Transverse colon (tissue), 4 donors: ENCODE results near the gene GPR42. TPM values are rescaled to one million over a fixed set of nuclear protein-coding genes. Genes with fewer than 3 reads are reported as not detected.
"Not testable (repeated sequence)": the region's sequence is repeated elsewhere in the genome, so short reads cannot be mapped to it uniquely, and the experiment has no call there.

Source experiments
- DNase-seq: peaks from one replicate; pipeline ENCODE4 v3.0.0-alpha.2; 2019
- H3K27ac ChIP-seq, 4 donors: fragments of 200-600 bp; sonication (generic); 2 replicates each; pipeline ENCODE4 v1.5.1; 2016 to 2018; ENCODE audit warnings: inconsistent platforms in 4 of 4
- H3K27me3 ChIP-seq: fragments of 200-600 bp; sonication (generic); 2 replicates; pipeline ENCODE4 v1.5.1; 2017; ENCODE audit warnings: inconsistent platforms
- H3K36me3 ChIP-seq, 4 donors: fragments of 200-600 bp; sonication (generic); 2 replicates each; pipeline ENCODE4 v1.5.1; 2017 to 2019; ENCODE audit warnings: inconsistent platforms in 4 of 4
- H3K4me1 ChIP-seq, 4 donors: fragments of 200-600 bp; sonication (generic); 2 replicates each; pipeline ENCODE4 v1.5.1; 2017 to 2020; ENCODE audit warnings: inconsistent platforms in 4 of 4
- H3K4me3 ChIP-seq, 4 donors: fragments of 200-600 bp; sonication (generic); 1 replicate in 1 of 4; 2 replicates in 3 of 4; pipeline versions ENCODE4 v1.5.1 to v1.6.1; 2017 to 2019; ENCODE audit warnings: inconsistent platforms in 4 of 4
- H3K9me3 ChIP-seq, 2 donors: fragments of 200-600 bp; sonication (generic); 2 replicates each; pipeline ENCODE4 v1.5.1; 2017 to 2019; ENCODE audit warnings: inconsistent platforms in 2 of 2
- EP300 ChIP-seq: sonication (generic); formaldehyde crosslinking; IDR thresholded peaks from one replicate; pipeline ENCODE4 v1.6.1; 2017; ENCODE audit warnings: antibody characterized with exemption, low read depth
- POLR2A ChIP-seq: fragments of 450-650 bp; IDR thresholded peaks from one replicate; pipeline ENCODE4 v1.6.1; 2016; ENCODE audit warnings: antibody characterized with exemption, mild to moderate bottlenecking, moderate library complexity
- POLR2AphosphoS5 ChIP-seq, 3 donors: sonication (generic); formaldehyde crosslinking; IDR thresholded peaks; one replicate each; pipeline ENCODE4 v1.6.1; 2016; ENCODE audit warnings: antibody characterized with exemption in 3 of 3
- WGBS, 2 donors: methylation state at CpG; one replicate each; pipeline ENCODE4 v1.1.5; 2018; ENCODE audit warnings: low coverage in 1 of 2; 5-methylcytosine and 5-hydroxymethylcytosine counted together
- in situ Hi-C, 4 donors: fragments of 200-750 bp; cut with MboI; loops; one replicate each; pipeline versions ENCODE4 v1.15.0 to v1.15.1; 2017; ENCODE audit warnings: low sequenced_read_pairs in 3 of 4, low pct_ligation_motif_present in 1 of 4, low pct_unique_long_range_greater_than_20kb in 1 of 4
- intact Hi-C: fragments of 100-400 bp; cut with DNase I; formaldehyde crosslinking; loops from one replicate; pipeline ENCODE4 v1.15.1; 2023; ENCODE audit warnings: low total_unique reads
- total RNA-seq, 4 donors: library from RNA; depleted of rRNA; stranded (reverse); fragments of >200 nt; gene quantifications; one replicate each; pipeline ENCODE4 v1.1.0, GENCODE V29; 2016
- TF ChIP-seq, protein P1 (sequence below), 5 experiments: fragments of 200-600 bp in 3 of 5; fragments of 450-650 bp in 2 of 5; sonication (generic) in 3 of 5; IDR thresholded peaks; 1 replicate in 2 of 5; 2 replicates in 3 of 5; pipeline ENCODE4 v1.5.1; 2016 to 2017; ENCODE audit warnings: antibody characterized with exemption in 5 of 5, inconsistent platforms in 3 of 5, mild to moderate bottlenecking in 2 of 5, moderate library complexity in 1 of 5

GPR42 gene
- total RNA-seq, 4 donors from 2014 or later = not detected

DNA sequence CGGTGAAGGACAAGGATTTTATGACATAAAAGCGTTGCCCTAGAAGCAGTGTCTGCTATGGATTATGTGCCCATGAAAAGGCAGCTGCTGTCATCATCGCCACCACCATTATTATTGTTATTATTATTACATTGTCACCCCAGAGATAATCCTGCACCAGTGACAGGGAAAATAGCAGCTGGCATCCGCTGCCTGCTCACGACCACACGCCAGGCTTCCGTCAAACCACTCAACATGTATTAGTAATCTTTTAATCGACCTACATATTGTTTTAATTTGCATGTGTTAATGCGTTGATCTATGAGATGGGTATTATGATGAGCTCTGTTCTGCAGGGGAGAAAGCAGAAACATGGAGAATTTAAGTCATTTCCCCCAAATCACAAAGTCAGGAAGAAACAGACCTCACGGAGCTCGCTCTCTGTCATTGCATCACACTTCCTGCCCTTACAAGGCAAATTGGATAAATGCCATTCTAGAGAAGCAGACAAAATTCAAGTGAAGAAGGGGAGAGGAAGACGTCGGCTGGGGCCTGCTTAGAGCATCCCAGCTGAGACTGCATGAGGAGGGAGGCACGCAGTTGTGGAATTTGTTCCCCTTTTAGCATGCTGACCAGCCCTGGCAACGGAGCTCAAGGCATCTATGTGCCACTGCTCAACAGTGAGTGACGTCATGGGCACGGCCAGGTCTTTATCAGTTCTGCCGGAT, 12.8 kb upstream of the GPR42 start, which contains the start of gene FFAR3:
TSS of gene FFAR3 (plus strand) at position 594 of the 707 bp plus-strand sequence. CDS start 431 bp downstream, outside the sequence.
- Histone ChIP-seq H3K27me3 (no peaks in the 10 kb centered on the region), H3K4me1 (no peaks in the 10 kb centered on the region), H3K36me3 (no peaks in the 10 kb centered on the region), H3K9me3 (no peaks in the 10 kb centered on the region), H3K27ac (no peak within 1 kb of the TSS), H3K4me3 (no peak within 1 kb of the TSS)
- intact Hi-C loops = no loop called here
- 55 to 75% methylated on average over 4 to 18 of the region's 18 CpGs for WGBS, 2 donors
- no peak for TF ChIP-seq POLR2AphosphoS5 (IDR thresholded peaks at IDR 0.05)
- TF ChIP-seq EP300 = no peak
- TF ChIP-seq, protein P1, sequence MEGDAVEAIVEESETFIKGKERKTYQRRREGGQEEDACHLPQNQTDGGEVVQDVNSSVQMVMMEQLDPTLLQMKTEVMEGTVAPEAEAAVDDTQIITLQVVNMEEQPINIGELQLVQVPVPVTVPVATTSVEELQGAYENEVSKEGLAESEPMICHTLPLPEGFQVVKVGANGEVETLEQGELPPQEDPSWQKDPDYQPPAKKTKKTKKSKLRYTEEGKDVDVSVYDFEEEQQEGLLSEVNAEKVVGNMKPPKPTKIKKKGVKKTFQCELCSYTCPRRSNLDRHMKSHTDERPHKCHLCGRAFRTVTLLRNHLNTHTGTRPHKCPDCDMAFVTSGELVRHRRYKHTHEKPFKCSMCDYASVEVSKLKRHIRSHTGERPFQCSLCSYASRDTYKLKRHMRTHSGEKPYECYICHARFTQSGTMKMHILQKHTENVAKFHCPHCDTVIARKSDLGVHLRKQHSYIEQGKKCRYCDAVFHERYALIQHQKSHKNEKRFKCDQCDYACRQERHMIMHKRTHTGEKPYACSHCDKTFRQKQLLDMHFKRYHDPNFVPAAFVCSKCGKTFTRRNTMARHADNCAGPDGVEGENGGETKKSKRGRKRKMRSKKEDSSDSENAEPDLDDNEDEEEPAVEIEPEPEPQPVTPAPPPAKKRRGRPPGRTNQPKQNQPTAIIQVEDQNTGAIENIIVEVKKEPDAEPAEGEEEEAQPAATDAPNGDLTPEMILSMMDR (IDR thresholded peaks at IDR 0.05) = no peak
- no peak for TF ChIP-seq POLR2A
- in situ Hi-C loops = loop anchor here in 3 of 4 donors (10.0 to 25.0 kb wide), 3 partner anchors 104 to 137 kb away; partner anchors contain the start of gene KRTDAP (in 2 of the 3)
- no peak for DNase-seq

DNA sequence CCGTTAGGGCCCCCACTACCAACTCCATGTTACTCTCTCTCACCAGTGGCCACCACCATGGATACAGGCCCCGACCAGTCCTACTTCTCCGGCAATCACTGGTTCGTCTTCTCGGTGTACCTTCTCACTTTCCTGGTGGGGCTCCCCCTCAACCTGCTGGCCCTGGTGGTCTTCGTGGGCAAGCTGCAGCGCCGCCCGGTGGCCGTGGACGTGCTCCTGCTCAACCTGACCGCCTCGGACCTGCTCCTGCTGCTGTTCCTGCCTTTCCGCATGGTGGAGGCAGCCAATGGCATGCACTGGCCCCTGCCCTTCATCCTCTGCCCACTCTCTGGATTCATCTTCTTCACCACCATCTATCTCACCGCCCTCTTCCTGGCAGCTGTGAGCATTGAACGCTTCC, 12.0 kb upstream of the GPR42 start:
- H3K36me3 ChIP-seq, H3K9me3 ChIP-seq, H3K27me3 ChIP-seq, DNase-seq, H3K27ac ChIP-seq, H3K4me1 ChIP-seq, intact Hi-C loops, H3K4me3 ChIP-seq: not testable (repeated sequence)
- WGBS, 2 donors = 78% methylated on average over 12 of the region's 16 CpGs; no CpG with 5 or more reads in 1 of the 2 donors
- in situ Hi-C loops = loop anchor here in 3 of 4 donors (10.0 to 25.0 kb wide), 3 partner anchors 103 to 136 kb away; partner anchors contain the start of gene KRTDAP (in 2 of the 3)

DNA sequence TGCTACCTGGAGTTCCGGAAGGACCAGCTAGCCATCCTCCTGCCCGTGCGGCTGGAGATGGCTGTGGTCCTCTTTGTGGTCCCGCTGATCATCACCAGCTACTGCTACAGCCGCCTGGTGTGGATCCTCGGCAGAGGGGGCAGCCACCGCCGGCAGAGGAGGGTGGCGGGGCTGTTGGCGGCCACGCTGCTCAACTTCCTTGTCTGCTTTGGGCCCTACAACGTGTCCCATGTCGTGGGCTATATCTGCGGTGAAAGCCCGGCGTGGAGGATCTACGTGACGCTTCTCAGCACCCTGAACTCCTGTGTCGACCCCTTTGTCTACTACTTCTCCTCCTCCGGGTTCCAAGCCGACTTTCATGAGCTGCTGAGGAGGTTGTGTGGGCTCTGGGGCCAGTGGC, 11.5 kb upstream of the GPR42 start:
- H3K4me3 ChIP-seq, DNase-seq, H3K4me1 ChIP-seq, H3K9me3 ChIP-seq, intact Hi-C loops, H3K27me3 ChIP-seq, H3K27ac ChIP-seq, H3K36me3 ChIP-seq: not testable (repeated sequence)
- 90% methylated on average over 8 of the region's 21 CpGs; no CpG with 5 or more reads in 1 of the 2 donors for WGBS, 2 donors
- in situ Hi-C loops = loop anchor here in 3 of 4 donors (10.0 to 25.0 kb wide), 3 partner anchors 103 to 135 kb away; partner anchors contain the start of gene KRTDAP (in 2 of the 3)

DNA sequence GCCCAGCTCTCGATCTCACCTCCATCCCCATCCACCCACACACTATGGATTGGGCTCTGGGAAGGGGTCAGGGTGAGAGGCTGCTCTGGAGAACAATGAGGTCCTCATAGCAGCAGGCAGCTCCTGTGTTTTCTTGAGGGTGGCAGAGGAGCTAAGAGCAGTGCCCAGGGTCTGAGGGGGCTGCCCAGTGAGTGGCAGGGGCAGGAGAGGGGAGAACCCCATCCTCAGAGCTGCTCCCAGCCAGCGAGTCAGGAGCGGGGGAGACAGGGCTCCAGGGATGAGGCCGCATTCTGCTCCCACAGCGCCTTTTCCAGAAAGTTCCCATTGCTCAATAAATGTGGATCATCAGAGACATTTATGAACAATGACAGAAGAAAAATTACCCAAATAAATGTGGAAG, 10.8 kb upstream of the GPR42 start:
- H3K4me3 ChIP-seq, DNase-seq, H3K4me1 ChIP-seq, intact Hi-C loops, H3K36me3 ChIP-seq, H3K27ac ChIP-seq, H3K9me3 ChIP-seq, H3K27me3 ChIP-seq: not testable (repeated sequence)
- in situ Hi-C loops = loop anchor here in 1 of 4 donors (25.0 kb wide), 1 partner anchor 102 kb away; no protein-coding TSS in a partner anchor
- 67% methylated on average over 2 of the region's 5 CpGs; no CpG with 5 or more reads in 1 of the 2 donors for WGBS, 2 donors

DNA sequence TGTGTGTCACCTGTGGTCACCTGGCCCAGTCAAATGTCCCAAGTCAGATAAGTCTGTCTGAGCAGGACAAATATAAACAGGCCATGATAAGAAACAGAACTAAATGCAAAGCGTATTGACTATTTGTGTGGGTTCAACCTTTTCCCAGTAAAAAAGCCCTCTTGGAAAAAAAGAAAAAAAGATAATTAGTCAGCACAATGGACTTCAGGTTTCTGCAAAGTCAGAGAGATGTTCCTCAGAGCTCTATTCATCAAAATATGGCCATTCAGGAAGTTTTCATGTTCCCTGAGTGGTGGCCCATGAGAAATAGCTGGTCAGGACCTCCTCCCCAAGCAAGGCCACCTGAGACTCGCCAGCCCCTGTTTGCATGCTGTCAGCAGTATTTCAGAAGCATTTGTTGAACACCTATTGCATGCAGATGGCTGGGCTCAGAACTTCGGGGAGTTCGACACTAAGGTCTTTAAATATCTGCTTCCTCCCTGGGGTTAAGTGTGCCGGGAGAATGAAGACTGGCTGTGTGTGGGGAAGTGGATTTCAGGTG, 9.9 kb upstream of the GPR42 start:
- Histone ChIP-seq H3K27ac (no peak overlapping the region), H3K4me1 (no peaks in the 10 kb centered on the region), H3K27me3 (no peaks in the 10 kb centered on the region), H3K9me3 (no peaks in the 10 kb centered on the region), H3K36me3 (no peaks in the 10 kb centered on the region), H3K4me3 (no peak overlapping the region)
- intact Hi-C loops (no loop called here), in situ Hi-C loops (loop anchor here in 1 of 4 donors (25.0 kb wide), 1 partner anchor 101 kb away; no protein-coding TSS in a partner anchor)
- WGBS, 2 donors = 0 to 55% methylated on average over 1 to 5 of the region's 5 CpGs
- no peak for TF ChIP-seq EP300
- no peak for TF ChIP-seq POLR2A
- TF ChIP-seq, protein P1 (IDR thresholded peaks at IDR 0.05) = no peak
- TF ChIP-seq POLR2AphosphoS5 (IDR thresholded peaks at IDR 0.05) = no peak
- DNase-seq = no peak
